HEK293T (cell line): ENCODE results near the gene ZFP36.

Experiments
- CTCF ChIA-PET: fragments of 350-600 bp; formaldehyde crosslinking; extraction: SDS; loops from one replicate; lab custom pipeline; 2021; ENCODE audit warnings: antibody characterized with exemption, inconsistent platforms; lab: Yijun Ruan, JAX
- POLR2A ChIA-PET: fragments of 350-600 bp; formaldehyde crosslinking; extraction: SDS; loops from one replicate; lab custom pipeline; 2020; ENCODE audit warnings: antibody characterized with exemption, inconsistent platforms; lab: Yijun Ruan, JAX
- DNase-seq: peaks from one replicate; pipeline ENCODE4 v3.0.0; 2012; ENCODE audit warnings: mixed read lengths; ENCODE audit errors: extremely low spot score
- ARNT ChIP-seq: fragments of 450-650 bp; IDR thresholded peaks from 2 replicates; pipeline ENCODE4 v1.6.1; 2017; ENCODE audit warnings: mild to moderate bottlenecking
- BHLHE40 ChIP-seq: fragments of 450-650 bp; IDR thresholded peaks from 2 replicates; pipeline ENCODE4 v1.6.1; 2016; ENCODE audit warnings: mild to moderate bottlenecking, moderate library complexity, borderline replicate concordance
- CTBP1 ChIP-seq: fragments of 450-650 bp; IDR thresholded peaks from 2 replicates; pipeline ENCODE4 v1.6.1; 2016; ENCODE audit warnings: borderline replicate concordance
- ELF4 ChIP-seq: fragments of 450-650 bp; IDR thresholded peaks from 2 replicates; pipeline ENCODE4 v1.6.1; 2017; ENCODE audit warnings: antibody characterized with exemption
- FOXA1 ChIP-seq: fragments of 450-650 bp; IDR thresholded peaks from 2 replicates; pipeline ENCODE4 v1.6.1; 2016; ENCODE audit warnings: mild to moderate bottlenecking
- FOXK2 ChIP-seq: fragments of 450-650 bp; IDR thresholded peaks from 2 replicates; pipeline ENCODE4 v1.6.1; 2016; ENCODE audit warnings: mild to moderate bottlenecking
- FOXM1 ChIP-seq: fragments of 450-650 bp; IDR thresholded peaks from 2 replicates; pipeline ENCODE4 v1.6.1; 2017; ENCODE audit warnings: mild to moderate bottlenecking, borderline replicate concordance
- HDGF ChIP-seq: fragments of 450-650 bp; IDR thresholded peaks from 2 replicates; pipeline ENCODE4 v1.6.1; 2017; ENCODE audit warnings: antibody characterized with exemption, borderline replicate concordance
- L3MBTL2 ChIP-seq: fragments of 450-650 bp; conservative IDR thresholded peaks from 2 replicates; pipeline ENCODE4 v1.6.1; 2016; ENCODE audit warnings: mild to moderate bottlenecking
- LEF1 ChIP-seq: fragments of 450-650 bp; IDR thresholded peaks from 2 replicates; pipeline ENCODE4 v1.6.1; 2017; ENCODE audit warnings: mild to moderate bottlenecking, borderline replicate concordance
- NFRKB ChIP-seq: fragments of 450-650 bp; IDR thresholded peaks from 2 replicates; pipeline ENCODE4 v1.6.1; 2016; ENCODE audit warnings: mild to moderate bottlenecking, moderate library complexity
- PKNOX1 ChIP-seq: fragments of 450-650 bp; IDR thresholded peaks from 2 replicates; pipeline ENCODE4 v1.6.1; 2016
- SP1 ChIP-seq: fragments of 450-650 bp; IDR thresholded peaks from 2 replicates; pipeline ENCODE4 v1.6.1; 2017
- SUZ12 ChIP-seq: fragments of 450-650 bp; IDR thresholded peaks from 2 replicates; pipeline ENCODE4 v1.6.1; 2016; ENCODE audit warnings: mild to moderate bottlenecking
- TARDBP ChIP-seq: fragments of 450-650 bp; IDR thresholded peaks from 2 replicates; pipeline ENCODE4 v1.6.1; 2016
- ZNF384 ChIP-seq: fragments of 450-650 bp; IDR thresholded peaks from 2 replicates; pipeline ENCODE4 v1.6.1; 2016

Gene ZFP36

GRCh38 chr19:39438270-39438934, 31.8 kb downstream of the ZFP36 start:
- no peak for TF ChIP-seq NFRKB
- no peak for TF ChIP-seq SP1
- TF ChIP-seq FOXK2: no peak
- no peak for TF ChIP-seq BHLHE40
- no peak for TF ChIP-seq CTBP1
- no peak for TF ChIP-seq ELF4
- TF ChIP-seq LEF1: no peak
- no peak for TF ChIP-seq FOXA1
- TF ChIP-seq ZNF384: no peak
- TF ChIP-seq L3MBTL2: no peak
- TF ChIP-seq HDGF: no peak
- no peak for TF ChIP-seq TARDBP
- TF ChIP-seq PKNOX1: no peak
- no peak for TF ChIP-seq FOXM1

GRCh38 chr19:39444598-39445195, 38.0 kb downstream of the ZFP36 start:
- ChIA-PET POLR2A (interaction anchor here (0.8 to 6.1 kb wide), 11 partner anchors 9 to 102 kb away, joined by 3 to 62 read pairs (median 5); partner anchors contain the start of genes EID2, RPS16 and TIMM50), CTCF (interaction anchor here (0.6 kb wide), 2 partner anchors 21 to 30 kb away, joined by 4 to 6 read pairs; no protein-coding TSS in a partner anchor)
- TF ChIP-seq L3MBTL2 (no peak), FOXA1 (no peak), ZNF384 (no peak), CTBP1 (no peak), ARNT (no peak)
- DNase-seq: no peak

More at GRCh38 chr19:39438270-39438934, 31.8 kb downstream of the ZFP36 start:
- DNase-seq: no peak
- CTCF ChIA-PET: interaction anchor here (0.7 to 1.4 kb wide), 2 partner anchors 36 to 109 kb away, joined by 7 to 8 read pairs; no protein-coding TSS in a partner anchor
- POLR2A ChIA-PET: interaction anchor here (1.4 kb wide), 1 partner anchor 94 kb away, joined by 3 read pairs; the partner anchor contains the start of gene EID2B

- peak; percentile 99 for DNase-seq
- POLR2A ChIA-PET: interaction anchor here (0.6 to 6.1 kb wide), 12 partner anchors 9 to 102 kb away, joined by 3 to 62 read pairs (median 4); partner anchors contain the start of genes EID2, RPS16 and TIMM50
- TF ChIP-seq NFRKB (no peak), L3MBTL2 (peak; percentile 94), SP1 (peak; percentile 74; the same call in 1 of the 2 replicates), ZNF384 (0 out of 2 replicates have a peak, but pooled peaks have one; percentile 25), PKNOX1 (peak; percentile 69), TARDBP (no peak), ARNT (0 out of 2 replicates have a peak, but pooled peaks have one; percentile 34), LEF1 (no peak), ELF4 (peak; percentile 74)
- CTCF ChIA-PET: interaction anchor here (0.6 kb wide), 2 partner anchors 20 to 29 kb away, joined by 4 to 6 read pairs; no protein-coding TSS in a partner anchor
Measured at GRCh38 chr19:39445196-39446111, 38.8 kb downstream of the ZFP36 start, which contains the start of gene SUPT5H. Gene SUPT5H (plus strand): TSS chr19:39445582. CDS start chr19:39445891, 309 bp downstream.

GRCh38 chr19:39446365-39447084, 39.9 kb downstream of the ZFP36 start:
- DNase-seq: no peak
- POLR2A ChIA-PET: interaction anchor here (1.2 to 6.1 kb wide), 3 partner anchors 11 to 32 kb away, joined by 4 to 62 read pairs (median 6); partner anchors contain the start of gene RPS16
- TF ChIP-seq CTBP1 (no peak), LEF1 (no peak), BHLHE40 (no peak), ZNF384 (no peak), FOXA1 (no peak), HDGF (no peak), PKNOX1 (no peak), SUZ12 (no peak), TARDBP (no peak), SP1 (no peak)
- CTCF ChIA-PET: no interaction called here

GRCh38 chr19:39448271-39448670, 41.6 kb downstream of the ZFP36 start:
- DNase-seq: no peak
- CTCF ChIA-PET: no interaction called here
- POLR2A ChIA-PET: interaction anchor here (6.1 kb wide), 1 partner anchor 13 kb away, joined by 62 read pairs; the partner anchor contains the start of gene RPS16
- TF ChIP-seq SP1: no peak
- TF ChIP-seq BHLHE40: no peak
- no peak for TF ChIP-seq CTBP1
- no peak for TF ChIP-seq ZNF384
- TF ChIP-seq SUZ12: no peak
- no peak for TF ChIP-seq FOXK2
- TF ChIP-seq NFRKB: no peak
- no peak for TF ChIP-seq HDGF
- TF ChIP-seq L3MBTL2: no peak
- TF ChIP-seq TARDBP: no peak
- TF ChIP-seq FOXA1: no peak
- no peak for TF ChIP-seq PKNOX1
- no peak for TF ChIP-seq FOXM1
- no peak for TF ChIP-seq ARNT
- TF ChIP-seq LEF1: no peak
- TF ChIP-seq ELF4: no peak
